Measurements from ENCODE around the gene ARHGEF1. TPM values are rescaled to one million over a fixed set of nuclear protein-coding genes. Genes with fewer than 3 reads are reported as not detected.

Gene ARHGEF1
- total and polyA plus RNA-seq, 3 experiments from 2014 or later, result 295 to 350 (median 312) TPM

- POLR2A ChIA-PET, result interaction anchor here (0.9 to 1.1 kb wide), 2 partner anchors 9 to 22 kb away, joined by 3 to 4 read pairs; no protein-coding TSS in a partner anchor
- Histone ChIP-seq H3K9me3 (ENCODE audit: low read length) (no peaks in the 10 kb centered on the region), H3K27me3 (ENCODE audit: insufficient read depth, low read length, poor library complexity, severe bottlenecking) (no peaks in the 10 kb centered on the region), H3K4me1 (ENCODE audit: insufficient read depth, low read length) (peaks cover 82% of the 10 kb centered on the region), H3K27ac (ENCODE audit: low read depth, low read length) (no peak overlapping the region), H3K36me3 (ENCODE audit: insufficient read depth, low read length) (peaks cover 62% of the 10 kb centered on the region), H3K4me3 (ENCODE audit: low read length) (no peak overlapping the region)
- Mint-ChIP-seq H3K36me3 (peaks cover 5 to 84% (median 24%) of the 10 kb centered on the region in 3 donors), H3K27ac (peak overlapping the region in 6 of 8 donors; percentile 38 to 89 (median 62)), H3K9me3 (no peaks in the 10 kb centered on the region), H3K4me3 (peak overlapping the region in 2 of 7 donors; percentile 41 to 63), H3K4me1 (peaks cover 59 to 73% (median 67%) of the 10 kb centered on the region in 3 donors), H3K27me3 (no peaks in the 10 kb centered on the region)
- CTCF ChIA-PET, result interaction anchor here (1.0 to 16.3 kb wide), 5 partner anchors 10 to 86 kb away, joined by 4 to 227 read pairs (median 5); partner anchors contain the start of gene ARHGEF1
- peak in 1 of 5 donors; percentile 42 for DNase-seq
These were observed 18.6 kb upstream of the ARHGEF1 start for GRCh38 chr19:41864374-41864773.

DNA sequence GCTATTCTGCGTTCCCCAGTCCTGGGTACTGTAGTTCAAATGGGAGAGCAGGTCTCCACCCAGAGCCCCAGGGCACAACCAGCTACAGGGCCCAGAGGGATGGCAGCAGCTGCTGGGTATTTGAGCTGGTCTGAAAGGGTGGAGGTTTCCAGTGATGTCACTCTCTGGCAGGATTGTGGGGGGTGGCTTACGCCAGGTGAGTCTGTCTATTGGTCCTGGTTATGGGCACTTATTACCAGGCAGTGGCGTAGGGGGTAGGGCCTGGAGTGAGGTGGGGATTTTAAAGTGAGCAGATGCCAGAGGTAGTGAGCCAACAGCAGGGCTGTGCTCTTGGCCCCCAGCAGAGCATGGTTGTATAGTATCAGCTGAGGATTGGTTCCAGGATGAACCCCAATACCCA lies 16.7 kb upstream of the ARHGEF1 start:
- peaks cover 93% of the 10 kb centered on the region for H3K4me1 ChIP-seq (ENCODE audit: insufficient read depth, low read length)
- Mint-ChIP-seq H3K4me1 (peaks cover 65 to 79% (median 76%) of the 10 kb centered on the region in 3 donors), H3K36me3 (peaks cover 6 to 87% (median 23%) of the 10 kb centered on the region in 3 donors), H3K4me3 (peak overlapping the region in 1 of 7 donors; percentile 27), H3K27ac (peak overlapping the region in 6 of 8 donors; percentile 17 to 74 (median 39)), H3K9me3 (no peaks in the 10 kb centered on the region), H3K27me3 (no peaks in the 10 kb centered on the region)
- H3K27ac ChIP-seq (ENCODE audit: low read depth, low read length), result no peak overlapping the region
- ChIA-PET POLR2A (interaction anchor here (0.5 to 1.1 kb wide), 3 partner anchors 9 to 1576 kb away, joined by 3 to 5 read pairs (median 4); no protein-coding TSS in a partner anchor), CTCF (interaction anchor here (0.6 to 16.3 kb wide), 2 partner anchors 9 to 21 kb away, joined by 3 to 227 read pairs; partner anchors contain the start of gene ARHGEF1)
- no peak overlapping the region for H3K4me3 ChIP-seq (ENCODE audit: low read length)
- DNase-seq, result no peak
- peaks cover 71% of the 10 kb centered on the region for H3K36me3 ChIP-seq (ENCODE audit: insufficient read depth, low read length)
- H3K27me3 ChIP-seq (ENCODE audit: insufficient read depth, low read length, poor library complexity, severe bottlenecking), result no peaks in the 10 kb centered on the region
- H3K9me3 ChIP-seq (ENCODE audit: low read length), result no peaks in the 10 kb centered on the region

DNA sequence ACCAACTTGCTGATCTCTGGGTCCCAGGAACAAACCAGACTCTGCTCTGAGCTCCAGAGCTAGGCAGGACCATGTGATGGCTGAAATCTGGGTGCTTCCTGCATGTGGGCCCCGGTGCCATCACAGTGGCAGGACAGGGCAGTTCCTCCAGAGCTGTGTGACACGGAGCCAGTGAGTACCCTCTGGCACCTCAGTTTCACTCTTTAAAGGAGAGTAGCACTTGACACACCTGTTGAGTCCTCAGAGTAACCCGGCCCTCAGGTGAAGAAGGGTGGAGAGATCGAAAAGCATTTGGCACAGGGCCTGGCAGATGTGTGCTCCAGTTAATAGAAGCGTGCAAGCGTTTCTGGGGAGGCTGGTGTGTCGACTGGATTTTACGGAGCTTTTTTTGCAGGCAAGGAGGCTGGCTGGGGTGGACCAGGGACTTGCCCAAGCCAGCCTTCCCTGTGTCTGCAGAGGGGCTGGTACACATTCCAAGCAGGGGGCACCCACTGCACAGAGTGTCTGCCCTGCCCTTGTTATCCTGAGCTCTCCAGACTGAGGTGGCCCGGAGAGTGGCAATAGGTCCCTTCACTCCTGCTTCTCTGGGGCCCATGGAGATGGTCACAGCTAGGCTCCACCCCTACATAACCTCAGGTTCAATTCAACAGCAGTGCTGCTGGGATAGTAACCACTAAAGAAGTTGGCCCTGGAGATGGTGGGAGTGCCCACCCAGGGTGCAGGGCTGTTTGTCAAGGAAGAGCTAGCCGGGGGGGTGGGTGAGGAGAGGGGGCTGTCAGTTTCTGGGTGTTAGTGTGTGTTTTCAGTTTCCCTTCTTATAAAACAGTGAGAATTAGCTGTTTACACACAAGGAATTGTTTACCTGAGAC lies 14.6 kb upstream of the ARHGEF1 start:
- H3K4me1 Mint-ChIP-seq, result peaks cover 64 to 79% (median 75%) of the 10 kb centered on the region in 3 donors
- peaks cover 7 to 73% (median 14%) of the 10 kb centered on the region in 3 donors for H3K36me3 Mint-ChIP-seq
- ChIA-PET POLR2A (interaction anchor here (0.6 to 1.7 kb wide), 2 partner anchors 8 to 18 kb away, joined by 6 to 9 read pairs; partner anchors contain the start of gene RPS19), CTCF (interaction anchor here (1.4 to 16.3 kb wide), 4 partner anchors 9 to 84 kb away, joined by 3 to 227 read pairs (median 6); partner anchors contain the start of genes ARHGEF1 and RPS19)
- H3K27me3 Mint-ChIP-seq, result no peaks in the 10 kb centered on the region
- H3K9me3 Mint-ChIP-seq, result no peaks in the 10 kb centered on the region
- H3K27ac ChIP-seq (ENCODE audit: low read depth, low read length), result no peak overlapping the region
- peaks cover 93% of the 10 kb centered on the region for H3K4me1 ChIP-seq (ENCODE audit: insufficient read depth, low read length)
- peak overlapping the region; percentile 68 to 96 (median 86) for H3K27ac Mint-ChIP-seq
- H3K4me3 Mint-ChIP-seq, result peak overlapping the region in 4 of 7 donors; percentile 22 to 84 (median 42)
- H3K4me3 ChIP-seq (ENCODE audit: low read length), result no peak overlapping the region
- no peaks in the 10 kb centered on the region for H3K9me3 ChIP-seq (ENCODE audit: low read length)
- DNase-seq, result no peak
- no peaks in the 10 kb centered on the region for H3K27me3 ChIP-seq (ENCODE audit: insufficient read depth, low read length, poor library complexity, severe bottlenecking)
- H3K36me3 ChIP-seq (ENCODE audit: insufficient read depth, low read length), result peaks cover 51% of the 10 kb centered on the region

DNA sequence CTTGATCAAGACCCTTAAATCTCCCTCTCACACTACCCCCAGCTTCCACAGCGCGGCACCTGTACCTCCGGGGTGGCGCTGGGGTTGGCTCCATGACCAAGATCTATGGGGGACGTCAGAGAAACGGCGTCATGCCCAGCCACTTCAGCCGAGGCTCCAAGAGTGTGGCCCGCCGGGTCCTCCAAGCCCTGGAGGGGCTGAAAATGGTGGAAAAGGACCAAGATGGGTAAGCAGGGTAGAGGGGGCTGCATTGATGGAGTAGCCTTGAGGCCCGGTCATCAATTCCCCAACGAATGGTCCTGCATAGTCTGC lies 14.0 kb upstream of the ARHGEF1 start:
- H3K27me3 Mint-ChIP-seq, result no peaks in the 10 kb centered on the region
- ChIA-PET POLR2A (interaction anchor here (0.6 to 1.7 kb wide), 2 partner anchors 9 to 18 kb away, joined by 6 to 9 read pairs; partner anchors contain the start of gene RPS19), CTCF (interaction anchor here (1.4 to 16.3 kb wide), 5 partner anchors 9 to 84 kb away, joined by 3 to 227 read pairs (median 8); partner anchors contain the start of genes ARHGEF1 and RPS19)
- H3K9me3 ChIP-seq (ENCODE audit: low read length), result no peaks in the 10 kb centered on the region
- H3K4me3 ChIP-seq (ENCODE audit: low read length), result no peak overlapping the region
- H3K27ac Mint-ChIP-seq, result peak overlapping the region in 6 of 8 donors; percentile 60 to 94 (median 74)
- no peak for DNase-seq
- no peaks in the 10 kb centered on the region for H3K9me3 Mint-ChIP-seq
- no peak overlapping the region for H3K27ac ChIP-seq (ENCODE audit: low read depth, low read length)
- peaks cover 94% of the 10 kb centered on the region for H3K4me1 ChIP-seq (ENCODE audit: insufficient read depth, low read length)
- peaks cover 4 to 68% (median 12%) of the 10 kb centered on the region in 3 donors for H3K36me3 Mint-ChIP-seq
- peaks cover 61 to 81% (median 71%) of the 10 kb centered on the region in 3 donors for H3K4me1 Mint-ChIP-seq
- H3K27me3 ChIP-seq (ENCODE audit: insufficient read depth, low read length, poor library complexity, severe bottlenecking), result no peaks in the 10 kb centered on the region
- H3K36me3 ChIP-seq (ENCODE audit: insufficient read depth, low read length), result peaks cover 45% of the 10 kb centered on the region
- H3K4me3 Mint-ChIP-seq, result peak overlapping the region in 1 of 7 donors; percentile 23

- DNase-seq, result no peak
- POLR2A ChIA-PET, result interaction anchor here (1.7 to 8.6 kb wide), 2 partner anchors 10 to 18 kb away, joined by 9 to 190 read pairs; partner anchors contain the start of genes ARHGEF1 and RPS19
- peaks cover 59 to 81% (median 70%) of the 10 kb centered on the region in 3 donors for H3K4me1 Mint-ChIP-seq
- peaks cover 4 to 63% (median 11%) of the 10 kb centered on the region in 3 donors for H3K36me3 Mint-ChIP-seq
- peaks cover 94% of the 10 kb centered on the region for H3K4me1 ChIP-seq (ENCODE audit: insufficient read depth, low read length)
- H3K27ac Mint-ChIP-seq, result peak overlapping the region; percentile 34 to 99 (median 89)
- no peak overlapping the region for H3K27ac ChIP-seq (ENCODE audit: low read depth, low read length)
- H3K27me3 ChIP-seq (ENCODE audit: insufficient read depth, low read length, poor library complexity, severe bottlenecking), result no peaks in the 10 kb centered on the region
- peaks cover 40% of the 10 kb centered on the region for H3K36me3 ChIP-seq (ENCODE audit: insufficient read depth, low read length)
- no peaks in the 10 kb centered on the region for H3K27me3 Mint-ChIP-seq
- no peak overlapping the region for H3K4me3 ChIP-seq (ENCODE audit: low read length)
- H3K4me3 Mint-ChIP-seq, result no peak overlapping the region
- H3K9me3 ChIP-seq (ENCODE audit: low read length), result no peaks in the 10 kb centered on the region
- CTCF ChIA-PET, result interaction anchor here (1.4 to 16.3 kb wide), 4 partner anchors 17 to 83 kb away, joined by 3 to 227 read pairs (median 32); partner anchors contain the start of gene ARHGEF1
- H3K9me3 Mint-ChIP-seq, result no peaks in the 10 kb centered on the region
These were observed 13.5 kb upstream of the ARHGEF1 start for GRCh38 chr19:41869374-41869955.

DNA sequence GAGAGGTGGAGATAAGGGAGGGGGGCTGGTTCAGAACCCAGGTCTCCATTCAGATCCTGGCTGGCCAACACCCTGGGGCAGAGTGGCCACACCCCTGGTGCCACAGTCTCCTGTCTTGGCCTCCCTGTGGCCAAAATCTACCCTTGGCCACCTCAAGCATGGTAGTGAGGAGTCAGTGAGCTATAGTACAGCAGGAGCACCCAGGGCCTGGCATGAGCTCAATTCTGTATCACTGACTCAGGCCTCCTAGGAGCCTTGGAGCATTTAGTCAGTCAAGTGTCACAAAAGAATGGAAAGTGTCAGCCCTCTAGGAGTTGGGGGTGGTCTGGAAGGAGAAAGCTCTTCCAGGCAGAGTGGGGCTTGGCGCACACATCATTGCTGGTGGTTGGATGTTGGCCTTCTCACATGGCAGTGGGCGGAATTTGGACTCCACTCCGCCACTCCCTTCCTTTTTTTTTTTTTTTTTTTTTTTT lies 12.5 kb upstream of the ARHGEF1 start:
- Mint-ChIP-seq H3K4me3 (peak overlapping the region in 5 of 7 donors; percentile 2 to 55 (median 30)), H3K9me3 (no peaks in the 10 kb centered on the region), H3K27ac (peak overlapping the region in 7 of 8 donors; percentile 34 to 99 (median 86)), H3K36me3 (peaks cover 4 to 54% (median 8%) of the 10 kb centered on the region in 3 donors), H3K4me1 (peaks cover 56 to 79% (median 67%) of the 10 kb centered on the region in 3 donors), H3K27me3 (no peaks in the 10 kb centered on the region)
- Histone ChIP-seq H3K27ac (ENCODE audit: low read depth, low read length) (no peak overlapping the region), H3K4me3 (ENCODE audit: low read length) (no peak overlapping the region), H3K4me1 (ENCODE audit: insufficient read depth, low read length) (peaks cover 94% of the 10 kb centered on the region), H3K36me3 (ENCODE audit: insufficient read depth, low read length) (peaks cover 30% of the 10 kb centered on the region), H3K9me3 (ENCODE audit: low read length) (no peaks in the 10 kb centered on the region), H3K27me3 (ENCODE audit: insufficient read depth, low read length, poor library complexity, severe bottlenecking) (no peaks in the 10 kb centered on the region)
- CTCF ChIA-PET, result interaction anchor here (1.4 to 16.3 kb wide), 5 partner anchors 11 to 87 kb away, joined by 3 to 227 read pairs (median 53); partner anchors contain the start of genes ARHGEF1 and RPS19
- DNase-seq, result no peak
- POLR2A ChIA-PET, result interaction anchor here (0.6 to 8.6 kb wide), 5 partner anchors 10 to 75 kb away, joined by 3 to 190 read pairs (median 5); partner anchors contain the start of genes ARHGEF1 and RPS19

Measured in CD8-positive, alpha-beta memory T cell (primary cell).